ENCODE measurements around the gene SLC22A12.

SLC22A12 gene

DNA sequence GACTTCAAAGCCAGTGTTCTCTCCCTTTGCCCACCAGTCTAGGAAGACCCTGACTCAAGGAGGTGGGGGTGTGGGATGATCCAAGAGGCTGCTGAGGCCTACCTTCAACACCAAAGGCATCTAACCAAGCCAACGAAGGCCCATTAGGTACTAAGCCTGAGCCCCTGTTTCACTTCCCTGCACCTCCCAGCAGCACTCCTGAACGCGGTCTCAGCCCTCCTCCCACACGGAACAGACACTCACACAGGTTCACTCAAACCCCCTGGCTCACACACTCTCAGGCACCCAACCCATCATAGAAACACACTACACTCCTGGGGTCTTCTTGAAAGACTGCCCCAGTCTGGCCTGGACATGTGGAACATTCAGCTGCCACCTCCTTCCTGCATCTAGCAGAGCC is 40.7 kb downstream of the SLC22A12 start:
- no peak overlapping the region for H2AFZ ChIP-seq (ENCODE audit: low read length, unreplicated experiment)
- H3K4me1 ChIP-seq (ENCODE audit: control insufficient read depth, insufficient read depth, low read length, unreplicated experiment): no peaks in the 10 kb centered on the region
- H3K4me3 ChIP-seq (ENCODE audit: low read depth, low read length): no peak overlapping the region
- no peaks in the 10 kb centered on the region for H3K36me3 ChIP-seq (ENCODE audit: insufficient read depth, low read length)
- no peaks in the 10 kb centered on the region for H3K27me3 ChIP-seq (ENCODE audit: insufficient read depth, low read length)
- H3K27ac ChIP-seq (ENCODE audit: low read depth, low read length): no peak overlapping the region
- no peaks in the 10 kb centered on the region for H3K79me2 ChIP-seq (ENCODE audit: control insufficient read depth, insufficient read depth, low read length, unreplicated experiment)

DNA sequence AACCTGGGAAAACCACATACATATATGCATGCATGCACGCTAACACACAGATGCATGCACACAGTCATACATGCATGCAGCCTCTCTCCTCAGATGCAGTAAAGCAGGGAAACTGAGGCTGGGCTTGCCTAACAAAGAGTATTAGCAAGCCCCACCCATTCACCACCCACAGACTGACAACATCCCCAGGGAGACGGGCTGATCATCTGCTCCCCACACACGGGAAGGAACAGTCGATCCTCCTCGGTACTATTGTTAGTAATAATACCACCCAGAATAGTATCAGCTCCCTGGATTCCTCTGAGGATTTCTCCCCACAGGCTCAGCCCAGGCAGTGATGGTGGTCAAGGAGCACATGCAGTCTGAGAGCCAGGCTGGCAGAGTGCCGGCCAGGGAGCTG is 41.2 kb downstream of the SLC22A12 start:
- H3K27me3 ChIP-seq (ENCODE audit: insufficient read depth, low read length): 0 out of 2 replicates have a peak, but pooled peaks cover 3% of the 10 kb centered on the region
- H3K4me3 ChIP-seq (ENCODE audit: low read depth, low read length): no peak overlapping the region
- H3K27ac ChIP-seq (ENCODE audit: low read depth, low read length): no peak overlapping the region
- no peak overlapping the region for H2AFZ ChIP-seq (ENCODE audit: low read length, unreplicated experiment)
- H3K4me1 ChIP-seq (ENCODE audit: control insufficient read depth, insufficient read depth, low read length, unreplicated experiment): no peaks in the 10 kb centered on the region
- H3K79me2 ChIP-seq (ENCODE audit: control insufficient read depth, insufficient read depth, low read length, unreplicated experiment): no peaks in the 10 kb centered on the region
- H3K36me3 ChIP-seq (ENCODE audit: insufficient read depth, low read length): no peaks in the 10 kb centered on the region

DNA sequence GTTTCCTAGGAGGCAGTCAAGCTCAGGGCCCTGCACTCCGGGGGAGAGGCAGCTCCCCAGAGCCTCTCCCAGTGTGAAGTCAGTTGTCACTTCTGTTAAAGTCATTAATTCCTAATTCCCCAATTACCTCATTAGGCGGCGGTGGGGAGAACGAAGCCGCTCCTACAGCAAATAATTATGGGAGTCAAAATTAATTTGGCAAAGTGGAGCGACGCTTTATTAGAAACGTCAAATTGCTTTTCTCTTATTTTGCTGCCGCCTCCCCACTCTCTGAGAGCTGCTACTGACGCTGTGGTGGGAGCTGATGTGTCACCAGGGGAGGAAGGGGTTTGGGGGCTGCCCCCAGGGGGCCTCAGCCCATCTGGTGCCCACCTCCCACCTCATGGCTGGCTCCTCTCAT is 41.6 kb downstream of the SLC22A12 start:
- H3K4me3 ChIP-seq (ENCODE audit: low read depth, low read length): no peak overlapping the region
- no peak overlapping the region for H3K27ac ChIP-seq (ENCODE audit: low read depth, low read length)
- no peak overlapping the region for H2AFZ ChIP-seq (ENCODE audit: low read length, unreplicated experiment)
- no peaks in the 10 kb centered on the region for H3K36me3 ChIP-seq (ENCODE audit: insufficient read depth, low read length)
- H3K4me1 ChIP-seq (ENCODE audit: control insufficient read depth, insufficient read depth, low read length, unreplicated experiment): no peaks in the 10 kb centered on the region
- H3K79me2 ChIP-seq (ENCODE audit: control insufficient read depth, insufficient read depth, low read length, unreplicated experiment): no peaks in the 10 kb centered on the region
- H3K27me3 ChIP-seq (ENCODE audit: insufficient read depth, low read length): peaks cover 7% of the 10 kb centered on the region

DNA sequence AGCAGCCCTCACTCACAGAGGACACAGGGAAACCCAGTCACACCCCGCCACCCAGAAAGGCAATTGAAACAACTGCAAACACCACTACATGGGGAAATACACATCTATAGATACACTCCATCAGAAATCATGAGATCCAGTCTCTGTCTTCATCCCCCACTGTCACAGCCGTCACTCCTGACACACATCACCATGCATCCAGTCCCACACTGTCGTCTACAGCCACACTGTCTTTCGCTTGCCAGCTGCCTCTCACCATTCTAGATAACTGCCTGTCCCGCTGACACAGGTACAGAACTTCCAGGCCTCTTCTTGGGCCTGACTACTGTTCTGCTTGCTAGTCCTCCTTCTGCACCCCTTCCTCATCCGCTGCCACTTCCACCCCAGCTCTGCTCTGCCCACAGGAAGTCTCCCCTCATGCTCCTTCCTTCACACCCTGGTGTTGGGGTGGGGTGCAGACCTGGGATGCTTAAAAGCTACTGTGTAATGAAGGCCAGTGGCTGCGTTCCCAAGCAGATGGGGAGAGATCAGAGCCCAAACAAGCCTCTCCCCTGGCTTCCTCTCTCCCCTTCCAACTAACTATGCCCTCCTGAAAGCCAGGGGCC is 42.6 kb downstream of the SLC22A12 start:
- no peaks in the 10 kb centered on the region for H3K79me2 ChIP-seq (ENCODE audit: control insufficient read depth, insufficient read depth, low read length, unreplicated experiment)
- H3K36me3 ChIP-seq (ENCODE audit: insufficient read depth, low read length): no peaks in the 10 kb centered on the region
- no peak overlapping the region for H3K4me3 ChIP-seq (ENCODE audit: low read depth, low read length)
- H3K4me1 ChIP-seq (ENCODE audit: control insufficient read depth, insufficient read depth, low read length, unreplicated experiment): no peaks in the 10 kb centered on the region
- H3K27me3 ChIP-seq (ENCODE audit: insufficient read depth, low read length): peaks cover 17% of the 10 kb centered on the region
- H3K27ac ChIP-seq (ENCODE audit: low read depth, low read length): no peak overlapping the region
- H2AFZ ChIP-seq (ENCODE audit: low read length, unreplicated experiment): no peak overlapping the region

DNA sequence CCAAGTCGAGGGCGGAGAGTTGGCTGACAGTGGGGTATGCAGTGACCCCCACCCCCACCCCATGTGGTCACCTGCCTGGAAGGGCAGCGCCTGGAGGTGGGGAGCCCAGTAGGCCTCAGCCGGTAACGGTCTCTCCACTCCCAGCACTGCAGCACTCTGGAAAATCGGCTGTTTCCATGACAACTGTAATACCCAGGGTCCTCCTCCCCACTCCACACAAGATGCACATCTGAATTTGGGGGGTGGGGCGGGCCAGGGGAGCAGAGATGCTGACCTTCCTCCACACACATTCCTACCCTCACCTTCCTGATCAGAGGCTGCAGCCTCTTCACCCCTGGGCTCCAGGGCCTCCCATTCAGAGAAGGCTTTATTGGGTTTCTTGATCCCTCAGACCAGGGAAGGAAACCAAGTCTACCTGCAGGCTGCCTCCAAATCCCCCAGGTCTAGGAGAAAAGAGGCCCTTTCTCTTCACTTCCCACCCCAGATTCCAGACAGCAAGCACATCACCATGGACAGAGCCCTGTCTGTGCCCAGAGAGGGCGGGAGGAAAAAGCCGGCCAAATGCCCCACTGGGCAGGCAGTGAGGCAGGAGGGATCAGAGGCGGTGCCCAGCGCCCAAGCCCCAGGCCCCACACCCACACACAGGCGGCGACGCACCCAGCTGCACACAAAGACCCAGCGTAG is 46.5 kb downstream of the SLC22A12 start:
- no peaks in the 10 kb centered on the region for H3K4me1 ChIP-seq (ENCODE audit: control insufficient read depth, insufficient read depth, low read length, unreplicated experiment)
- no peaks in the 10 kb centered on the region; the same call in 1 of the 2 replicates for H3K36me3 ChIP-seq (ENCODE audit: insufficient read depth, low read length)
- peaks cover 55% of the 10 kb centered on the region for H3K27me3 ChIP-seq (ENCODE audit: insufficient read depth, low read length)
- no peak overlapping the region for H2AFZ ChIP-seq (ENCODE audit: low read length, unreplicated experiment)
- H3K4me3 ChIP-seq (ENCODE audit: low read depth, low read length): no peak overlapping the region
- H3K79me2 ChIP-seq (ENCODE audit: control insufficient read depth, insufficient read depth, low read length, unreplicated experiment): no peaks in the 10 kb centered on the region
- no peak overlapping the region for H3K27ac ChIP-seq (ENCODE audit: low read depth, low read length)

DNA sequence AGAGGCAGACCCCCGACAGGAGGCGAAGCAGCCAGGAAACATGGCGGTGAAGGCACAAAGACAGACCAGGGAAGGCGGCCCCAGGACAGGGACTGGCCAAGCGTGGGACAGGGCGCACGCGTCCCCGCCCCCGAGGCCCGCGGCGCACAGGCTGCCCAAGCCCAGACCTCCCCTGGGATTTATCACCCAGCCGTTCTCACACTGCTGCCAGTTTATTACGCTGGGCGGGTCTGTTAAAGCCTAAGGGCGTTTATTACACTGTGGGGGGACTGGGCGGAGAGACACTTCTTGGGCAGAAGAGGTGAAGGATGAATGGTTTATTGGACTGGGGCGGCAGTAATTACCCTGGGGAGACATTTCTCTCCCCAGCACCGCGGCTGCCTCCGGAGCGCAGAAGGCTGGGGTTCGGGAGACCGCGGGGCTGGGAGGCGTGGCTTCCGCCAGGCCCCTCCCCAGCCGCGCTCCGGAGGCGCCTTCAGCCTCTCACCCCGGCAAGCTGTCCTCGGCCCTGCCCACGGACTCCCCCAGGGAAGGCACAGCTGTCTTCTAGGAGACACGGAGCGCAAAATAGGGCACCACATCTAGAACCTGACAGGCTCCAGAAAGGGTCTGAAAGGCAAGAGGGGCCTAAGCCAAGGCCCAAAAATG is 47.1 kb downstream of the SLC22A12 start:
- Histone ChIP-seq H3K36me3 (ENCODE audit: insufficient read depth, low read length) (no peaks in the 10 kb centered on the region; the same call in 1 of the 2 replicates), H3K79me2 (ENCODE audit: control insufficient read depth, insufficient read depth, low read length, unreplicated experiment) (no peaks in the 10 kb centered on the region), H2AFZ (ENCODE audit: low read length, unreplicated experiment) (no peak overlapping the region), H3K27me3 (ENCODE audit: insufficient read depth, low read length) (peaks cover 59% of the 10 kb centered on the region), H3K27ac (ENCODE audit: low read depth, low read length) (no peak overlapping the region), H3K4me1 (ENCODE audit: control insufficient read depth, insufficient read depth, low read length, unreplicated experiment) (no peaks in the 10 kb centered on the region), H3K4me3 (ENCODE audit: low read depth, low read length) (no peak overlapping the region)

DNA sequence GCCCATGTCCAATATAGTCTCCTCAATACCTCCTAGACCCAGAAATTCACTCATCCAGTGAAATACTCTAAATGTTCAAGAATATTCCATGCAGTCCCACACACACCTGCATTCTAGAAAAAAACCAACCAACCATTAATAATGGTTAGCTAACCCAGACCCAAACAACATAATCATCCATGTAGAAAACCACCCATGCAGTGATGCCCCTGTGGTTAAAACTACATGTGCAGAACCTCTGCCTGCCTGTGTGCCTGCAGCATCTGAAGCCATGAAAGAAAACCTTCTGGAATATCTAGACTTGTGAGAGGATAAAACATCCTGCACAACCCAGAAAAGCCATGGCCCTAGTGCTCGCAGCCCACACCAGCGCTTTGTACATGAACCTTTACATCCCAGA is 47.8 kb downstream of the SLC22A12 start:
- Histone ChIP-seq H3K36me3 (ENCODE audit: insufficient read depth, low read length) (no peaks in the 10 kb centered on the region; the same call in 1 of the 2 replicates), H3K27me3 (ENCODE audit: insufficient read depth, low read length) (peaks cover 63% of the 10 kb centered on the region), H3K4me3 (ENCODE audit: low read depth, low read length) (no peak overlapping the region), H3K27ac (ENCODE audit: low read depth, low read length) (no peak overlapping the region), H3K79me2 (ENCODE audit: control insufficient read depth, insufficient read depth, low read length, unreplicated experiment) (no peaks in the 10 kb centered on the region), H2AFZ (ENCODE audit: low read length, unreplicated experiment) (no peak overlapping the region), H3K4me1 (ENCODE audit: control insufficient read depth, insufficient read depth, low read length, unreplicated experiment) (no peaks in the 10 kb centered on the region)

DNA sequence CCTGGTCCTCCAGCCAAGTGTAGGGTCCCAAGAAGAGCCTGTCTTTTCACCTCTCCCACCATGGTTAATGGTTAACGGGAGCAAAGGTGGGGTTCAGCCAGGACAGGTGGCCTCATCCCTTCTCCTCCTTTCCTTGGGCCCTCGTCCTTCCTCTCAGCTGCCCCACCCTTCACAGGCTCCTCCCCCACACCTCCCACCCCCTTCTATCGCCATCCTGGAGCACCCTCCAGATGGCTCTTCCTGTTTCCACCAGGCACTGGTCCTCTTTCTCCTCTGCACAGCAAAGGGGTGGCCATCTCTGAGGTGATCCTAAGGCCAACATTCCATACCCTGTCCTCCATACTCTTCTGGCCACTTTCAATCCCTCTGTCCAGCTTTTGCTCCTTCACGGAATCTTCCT is 48.9 kb downstream of the SLC22A12 start:
- no peak overlapping the region for H3K4me3 ChIP-seq (ENCODE audit: low read depth, low read length)
- no peaks in the 10 kb centered on the region; the same call in 1 of the 2 replicates for H3K36me3 ChIP-seq (ENCODE audit: insufficient read depth, low read length)
- peaks cover 74% of the 10 kb centered on the region for H3K27me3 ChIP-seq (ENCODE audit: insufficient read depth, low read length)
- H3K4me1 ChIP-seq (ENCODE audit: control insufficient read depth, insufficient read depth, low read length, unreplicated experiment): no peaks in the 10 kb centered on the region
- no peaks in the 10 kb centered on the region for H3K79me2 ChIP-seq (ENCODE audit: control insufficient read depth, insufficient read depth, low read length, unreplicated experiment)
- no peak overlapping the region for H3K27ac ChIP-seq (ENCODE audit: low read depth, low read length)
- no peak overlapping the region for H2AFZ ChIP-seq (ENCODE audit: low read length, unreplicated experiment)

DNA sequence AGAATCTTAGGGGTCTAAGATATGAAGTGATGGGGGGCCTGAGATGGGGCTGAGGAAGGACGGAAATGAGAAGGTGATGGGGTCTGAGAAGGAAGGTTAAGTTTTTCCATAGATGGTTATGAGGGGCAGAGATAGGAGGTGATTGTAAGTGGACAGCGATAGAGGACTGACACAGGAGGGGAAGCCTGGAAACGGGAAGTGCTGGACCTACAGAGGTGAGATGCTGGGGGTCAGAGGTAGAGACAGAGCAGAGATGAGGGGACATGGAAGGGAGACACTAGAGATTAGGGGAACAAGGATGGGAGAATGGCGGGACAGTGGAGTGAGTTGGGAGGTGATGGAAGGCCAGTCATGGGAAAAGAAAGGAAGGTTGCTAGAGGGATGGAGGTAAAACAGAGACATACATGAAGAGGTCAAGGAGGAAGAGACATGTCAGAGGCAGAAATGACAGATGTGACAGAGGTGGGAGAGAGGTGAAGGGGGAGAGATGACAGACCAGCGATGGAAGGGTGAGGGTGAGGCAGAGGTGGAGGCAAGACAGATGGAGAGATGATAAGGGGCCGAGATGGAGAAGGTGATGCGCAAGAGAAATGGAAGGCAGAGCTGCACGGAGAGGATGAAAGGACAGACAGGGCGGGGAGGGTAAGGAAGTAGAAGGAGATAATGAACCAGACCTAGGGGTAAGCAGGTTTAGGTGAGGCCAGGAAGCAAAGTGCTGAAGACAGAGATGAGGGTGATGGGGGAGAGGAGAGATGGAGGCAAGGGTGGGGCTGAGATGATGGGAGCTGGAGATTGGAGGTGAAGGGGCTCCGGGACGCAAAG is 50.8 kb downstream of the SLC22A12 start:
- Histone ChIP-seq H3K4me1 (ENCODE audit: control insufficient read depth, insufficient read depth, low read length, unreplicated experiment) (no peaks in the 10 kb centered on the region), H2AFZ (ENCODE audit: low read length, unreplicated experiment) (no peak overlapping the region), H3K27me3 (ENCODE audit: insufficient read depth, low read length) (peaks cover 79% of the 10 kb centered on the region), H3K4me3 (ENCODE audit: low read depth, low read length) (no peak overlapping the region), H3K27ac (ENCODE audit: low read depth, low read length) (no peak overlapping the region), H3K79me2 (ENCODE audit: control insufficient read depth, insufficient read depth, low read length, unreplicated experiment) (no peaks in the 10 kb centered on the region), H3K36me3 (ENCODE audit: insufficient read depth, low read length) (no peaks in the 10 kb centered on the region; the same call in 1 of the 2 replicates)

DNA sequence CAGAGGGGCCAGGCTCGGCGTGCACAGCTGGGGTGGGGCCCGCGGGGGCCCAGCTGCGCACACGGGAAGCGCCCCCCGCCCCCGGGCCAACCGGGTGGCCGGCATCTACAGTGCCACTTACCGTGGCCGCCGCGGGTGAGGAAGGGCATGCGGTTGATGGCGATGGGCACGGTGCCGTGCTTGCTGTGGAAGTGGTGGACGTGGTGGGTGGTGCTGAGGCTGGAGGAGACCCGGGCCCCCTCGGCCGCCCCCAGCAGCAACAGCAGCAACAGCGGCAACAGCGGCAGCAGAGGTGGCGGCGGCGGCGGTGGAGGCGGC is 51.4 kb downstream of the SLC22A12 start:
- no peak overlapping the region for H2AFZ ChIP-seq (ENCODE audit: low read length, unreplicated experiment)
- H3K36me3 ChIP-seq (ENCODE audit: insufficient read depth, low read length): no peaks in the 10 kb centered on the region; the same call in 1 of the 2 replicates
- H3K4me3 ChIP-seq (ENCODE audit: low read depth, low read length): no peak overlapping the region
- H3K4me1 ChIP-seq (ENCODE audit: control insufficient read depth, insufficient read depth, low read length, unreplicated experiment): no peaks in the 10 kb centered on the region
- H3K79me2 ChIP-seq (ENCODE audit: control insufficient read depth, insufficient read depth, low read length, unreplicated experiment): no peaks in the 10 kb centered on the region
- H3K27me3 ChIP-seq (ENCODE audit: insufficient read depth, low read length): peaks cover 75% of the 10 kb centered on the region
- no peak overlapping the region for H3K27ac ChIP-seq (ENCODE audit: low read depth, low read length)

Data from ACC112 (cell line).